ENCODE data around the gene ATP8B1. TPM values are rescaled to one million over a fixed set of nuclear protein-coding genes. Genes with fewer than 3 reads are reported as not detected.
A peak's percentile ranks its signal among the peaks of the same experiment; 100 is the strongest.

Gene ATP8B1
- total and polyA plus RNA-seq, 9 of the 15 experiments (the other 6 are each of a cell fraction or from before 2014, with no cell fraction given): 0.01 to 0.22 (median 0.03) TPM; not detected in 3

GRCh38 chr18:57764087-57764486, 39.0 kb downstream of the ATP8B1 start:
- H2AFZ ChIP-seq (ENCODE audit: low read depth, low read length): no peak overlapping the region
- no peaks in the 10 kb centered on the region for H3K36me3 ChIP-seq (ENCODE audit: control insufficient read depth, insufficient read depth, low read length)
- in situ Hi-C loops (cut with MboI) (no loop called here), intact Hi-C loops (cut with micrococcal nuclease) (no loop called here)
- H3K27me3 ChIP-seq (ENCODE audit: control insufficient read depth in 2 of 2, insufficient read depth in 2 of 2, low read length in 2 of 2): no peaks in the 10 kb centered on the region; a peak in 1 of 5 replicates
- BruUV-seq (replicated peaks): no TSS peak
- no peak overlapping the region for H3K4me3 ChIP-seq
- WGBS (ENCODE audit: insufficient coverage, low coverage, missing lambda C conversion rate): 37% methylated on average over 8 of the region's 8 CpGs
- no peak for ATAC-seq
- no peak for FAIRE-seq
- no peak overlapping the region for H3K9ac ChIP-seq (ENCODE audit: insufficient read depth in 1 of 2, low read depth in 2 of 2, low read length in 2 of 2)
- no peak overlapping the region for H3K4me2 ChIP-seq (ENCODE audit: insufficient read depth, low read length)
- ChIA-PET CTCF (ENCODE audit: low intra/inter-chr PET ratio) (no interaction called here), POLR2A (no interaction called here)
- H3K9me1 ChIP-seq (ENCODE audit: control insufficient read depth, insufficient read depth, low read length): no peaks in the 10 kb centered on the region
- no peaks in the 10 kb centered on the region for H3K79me2 ChIP-seq (ENCODE audit: control insufficient read depth, insufficient read depth, low read length)
- H3K4me1 ChIP-seq (replicated peaks in 1 of 2; ENCODE audit: control insufficient read depth in 2 of 2, insufficient read depth in 2 of 2, low read length in 2 of 2): no peaks in the 10 kb centered on the region; a peak in 1 of 5 replicates
- no peak for TF ChIP-seq MCM3 (IDR thresholded peaks at IDR 0.05)
- TF ChIP-seq U2AF1 (optimal IDR thresholded peaks at IDR 0.05; ENCODE audit: low read depth, low read length): no peak
- TF ChIP-seq ZNF512 (tag; IDR thresholded peaks at IDR 0.05): peak; percentile 90
- no peak for TF ChIP-seq IFI16 (CRISPR knock-in tag; IDR thresholded peaks at IDR 0.05)
- TF ChIP-seq KHSRP (IDR thresholded peaks at IDR 0.05): no peak
- no peaks in the 10 kb centered on the region for H4K20me1 ChIP-seq (replicated peaks; ENCODE audit: control insufficient read depth, insufficient read depth, low read length)
- H3K9me3 ChIP-seq (replicated peaks; ENCODE audit: control insufficient read depth, insufficient read depth, low read depth, low read length): no peaks in the 10 kb centered on the region
- DNase-seq (ENCODE audit: extremely low read depth in 1 of 4, low spot score in 3 of 4): no peak
- no peak overlapping the region for H3K27ac ChIP-seq (ENCODE audit: extremely low read depth, low read depth, low read length)

GRCh38 chr18:57762686-57763085, 40.4 kb downstream of the ATP8B1 start:
- H3K27ac ChIP-seq (ENCODE audit: extremely low read depth, low read depth, low read length): no peak overlapping the region
- intact Hi-C loops (cut with micrococcal nuclease) (no loop called here), in situ Hi-C loops (cut with MboI) (no loop called here)
- WGBS (ENCODE audit: insufficient coverage, low coverage, missing lambda C conversion rate): 0% methylated on average over 2 of the region's 2 CpGs
- no peaks in the 10 kb centered on the region for H3K36me3 ChIP-seq (ENCODE audit: control insufficient read depth, insufficient read depth, low read length)
- H4K20me1 ChIP-seq (replicated peaks; ENCODE audit: control insufficient read depth, insufficient read depth, low read length): no peaks in the 10 kb centered on the region
- ATAC-seq (no peak), FAIRE-seq (no peak), DNase-seq (ENCODE audit: extremely low read depth in 1 of 4, low spot score in 3 of 4) (no peak)
- H3K4me1 ChIP-seq (replicated peaks in 1 of 2; ENCODE audit: control insufficient read depth in 2 of 2, insufficient read depth in 2 of 2, low read length in 2 of 2): no peaks in the 10 kb centered on the region; a peak in 1 of 5 replicates
- H3K4me2 ChIP-seq (ENCODE audit: insufficient read depth, low read length): no peak overlapping the region
- no peaks in the 10 kb centered on the region for H3K79me2 ChIP-seq (ENCODE audit: control insufficient read depth, insufficient read depth, low read length)
- no TSS peak for BruUV-seq (replicated peaks)
- H2AFZ ChIP-seq (ENCODE audit: low read depth, low read length): no peak overlapping the region
- CTCF ChIA-PET (ENCODE audit: low intra/inter-chr PET ratio): no interaction called here
- H3K9me1 ChIP-seq (ENCODE audit: control insufficient read depth, insufficient read depth, low read length): no peaks in the 10 kb centered on the region
- no peaks in the 10 kb centered on the region for H3K9me3 ChIP-seq (replicated peaks; ENCODE audit: control insufficient read depth, insufficient read depth, low read depth, low read length)
- no peaks in the 10 kb centered on the region; a peak in 1 of 5 replicates for H3K27me3 ChIP-seq (ENCODE audit: control insufficient read depth in 2 of 2, insufficient read depth in 2 of 2, low read length in 2 of 2)
- POLR2A ChIA-PET: no interaction called here
- H3K9ac ChIP-seq (ENCODE audit: insufficient read depth in 1 of 2, low read depth in 2 of 2, low read length in 2 of 2): no peak overlapping the region
- H3K4me3 ChIP-seq: no peak overlapping the region
- no peak for TF ChIP-seq TFAM (CRISPR knock-in tag; conservative IDR thresholded peaks at IDR 0.05)
- no peak for TF ChIP-seq RCOR1 (IDR thresholded peaks at IDR 0.05; ENCODE audit: borderline replicate concordance in 1 of 2, low read depth in 2 of 2, low read length in 2 of 2)
- no peak for TF ChIP-seq FOS (IDR thresholded peaks at IDR 0.05; ENCODE audit: extremely low read depth, insufficient read length)
- no peak for TF ChIP-seq CREBBP (IDR thresholded peaks at IDR 0.05; ENCODE audit: low read depth, low read length)
- no peak for TF ChIP-seq ZNF280A (IDR thresholded peaks at IDR 0.05; ENCODE audit: low read depth, partially characterized antibody)
- no peak for TF ChIP-seq SMAD2 (IDR thresholded peaks at IDR 0.05; ENCODE audit: low read depth, low read length)
- no peak for TF ChIP-seq ZNF277 (CRISPR knock-in tag; IDR thresholded peaks at IDR 0.05; ENCODE audit: borderline replicate concordance)
- TF ChIP-seq BRD4 (IDR thresholded peaks at IDR 0.05): no peak
- no peak for TF ChIP-seq TCF3 (CRISPR knock-in tag; IDR thresholded peaks at IDR 0.05)
